ENCODE measurements around the gene CARNS1.

CARNS1 gene

GRCh38 chr11:67468759-67469507 lies 53.5 kb downstream of the CARNS1 start, which contains the start of gene TMEM134:
TMEM134 (minus strand) TSS chr11:67469251; CDS start chr11:67469192, 59 bp downstream.
- no peak for TF ChIP-seq L3MBTL2 (conservative IDR thresholded peaks at IDR 0.05)
- TF ChIP-seq FOXA1 (IDR thresholded peaks at IDR 0.05), result no peak
- no peak for TF ChIP-seq BHLHE40 (IDR thresholded peaks at IDR 0.05; ENCODE audit: borderline replicate concordance)
- TF ChIP-seq FOXM1 (IDR thresholded peaks at IDR 0.05; ENCODE audit: borderline replicate concordance), result no peak
- 0 out of 2 replicates have a peak, but pooled peaks have one; percentile 21 for TF ChIP-seq PKNOX1 (IDR thresholded peaks at IDR 0.05)
- TF ChIP-seq ZNF384 (IDR thresholded peaks at IDR 0.05), result no peak
- TF ChIP-seq ELF4 (IDR thresholded peaks at IDR 0.05), result no peak; the same call in 1 of the 2 replicates
- no peak for TF ChIP-seq SUZ12 (IDR thresholded peaks at IDR 0.05)
- ChIA-PET POLR2A (interaction anchor here (0.9 to 3.5 kb wide), 15 partner anchors 14 to 83 kb away, joined by 3 to 34 read pairs (median 5); partner anchors contain the start of genes AIP, CABP4, PITPNM1 and PPP1CA), CTCF (interaction anchor here (0.6 to 1.3 kb wide), 3 partner anchors 9 to 296 kb away, joined by 3 to 9 read pairs (median 5); no protein-coding TSS in a partner anchor)
- peak; percentile 97 for DNase-seq (ENCODE audit: extremely low spot score)

- no peak for DNase-seq (ENCODE audit: extremely low spot score)
- POLR2A ChIA-PET, result interaction anchor here (0.6 to 3.5 kb wide), 7 partner anchors 13 to 77 kb away, joined by 3 to 34 read pairs (median 12); partner anchors contain the start of genes AIP, PPP1CA, PTPRCAP and RAD9A
- TF ChIP-seq PKNOX1 (IDR thresholded peaks at IDR 0.05) (no peak), CTBP1 (IDR thresholded peaks at IDR 0.05; ENCODE audit: borderline replicate concordance) (no peak), ELF4 (IDR thresholded peaks at IDR 0.05) (no peak; the same call in 1 of the 2 replicates), ARNT (IDR thresholded peaks at IDR 0.05) (no peak), LEF1 (IDR thresholded peaks at IDR 0.05; ENCODE audit: borderline replicate concordance) (no peak), ZNF384 (IDR thresholded peaks at IDR 0.05) (no peak), BHLHE40 (IDR thresholded peaks at IDR 0.05; ENCODE audit: borderline replicate concordance) (no peak), FOXM1 (IDR thresholded peaks at IDR 0.05; ENCODE audit: borderline replicate concordance) (no peak)
- CTCF ChIA-PET, result no interaction called here
Observed at GRCh38 chr11:67469508-67469811, 54.0 kb downstream of the CARNS1 start.

- no peak for TF ChIP-seq CTBP1 (IDR thresholded peaks at IDR 0.05; ENCODE audit: borderline replicate concordance)
- TF ChIP-seq ARNT (IDR thresholded peaks at IDR 0.05), result no peak
- TF ChIP-seq NFRKB (IDR thresholded peaks at IDR 0.05), result no peak
- no peak for TF ChIP-seq LEF1 (IDR thresholded peaks at IDR 0.05; ENCODE audit: borderline replicate concordance)
- no peak for TF ChIP-seq FOXM1 (IDR thresholded peaks at IDR 0.05; ENCODE audit: borderline replicate concordance)
- TF ChIP-seq ELF4 (IDR thresholded peaks at IDR 0.05), result no peak
- no peak for TF ChIP-seq HDGF (IDR thresholded peaks at IDR 0.05; ENCODE audit: borderline replicate concordance)
- TF ChIP-seq L3MBTL2 (conservative IDR thresholded peaks at IDR 0.05), result no peak
- no peak for TF ChIP-seq FOXA1 (IDR thresholded peaks at IDR 0.05)
- no peak for TF ChIP-seq TARDBP (IDR thresholded peaks at IDR 0.05)
- TF ChIP-seq PKNOX1 (IDR thresholded peaks at IDR 0.05), result no peak
- no peak for TF ChIP-seq SP1 (IDR thresholded peaks at IDR 0.05)
- no peak for TF ChIP-seq ZNF384 (IDR thresholded peaks at IDR 0.05)
- no peak for TF ChIP-seq SUZ12 (IDR thresholded peaks at IDR 0.05)
- TF ChIP-seq FOXK2 (IDR thresholded peaks at IDR 0.05), result no peak
- TF ChIP-seq BHLHE40 (IDR thresholded peaks at IDR 0.05; ENCODE audit: borderline replicate concordance), result no peak
- no peak for DNase-seq (ENCODE audit: extremely low spot score)
Observed at GRCh38 chr11:67470337-67471002, 55.0 kb downstream of the CARNS1 start.

GRCh38 chr11:67472882-67473281 lies 57.4 kb downstream of the CARNS1 start:
- ChIA-PET CTCF (no interaction called here), POLR2A (interaction anchor here (0.8 kb wide), 1 partner anchor 10 kb away, joined by 3 read pairs; the partner anchor contains the start of gene AIP)
- TF ChIP-seq HDGF (IDR thresholded peaks at IDR 0.05; ENCODE audit: borderline replicate concordance) (no peak), TARDBP (IDR thresholded peaks at IDR 0.05) (no peak), FOXA1 (IDR thresholded peaks at IDR 0.05) (no peak), SP1 (IDR thresholded peaks at IDR 0.05) (no peak), FOXK2 (IDR thresholded peaks at IDR 0.05) (no peak), LEF1 (IDR thresholded peaks at IDR 0.05; ENCODE audit: borderline replicate concordance) (no peak), NFRKB (IDR thresholded peaks at IDR 0.05) (no peak), ZNF384 (IDR thresholded peaks at IDR 0.05) (no peak)
- DNase-seq (ENCODE audit: extremely low spot score), result no peak

More at GRCh38 chr11:67470337-67471002, 55.0 kb downstream of the CARNS1 start:
- ChIA-PET POLR2A (interaction anchor here (0.6 to 3.5 kb wide), 4 partner anchors 11 to 69 kb away, joined by 3 to 34 read pairs (median 9); partner anchors contain the start of genes PPP1CA and PTPRCAP), CTCF (no interaction called here)
